ENCODE results near the gene PDS5B. TPM values are rescaled to one million over a fixed set of nuclear protein-coding genes. Genes with fewer than 3 reads are reported as not detected.

PDS5B gene
- total and polyA plus RNA-seq, 2 donors from 2014 or later, result 6.9 to 41.2 TPM

- DNase-seq, result peak in 2 of 5 donors; percentile 19 to 26
- Histone ChIP-seq H3K27me3 (ENCODE audit: control insufficient read depth, insufficient read depth, low read length) (no peaks in the 10 kb centered on the region), H3K27ac (ENCODE audit: low read depth in 2 of 2, low read length in 2 of 2) (peak overlapping the region in 1 of 2 donors; percentile 27), H3K4me1 (ENCODE audit: control insufficient read depth in 2 of 3, insufficient read depth in 2 of 3, low read depth in 1 of 3, low read length in 3 of 3) (peaks cover 0 to 11% (median 4%) of the 10 kb centered on the region in 3 donors), H3K9me3 (ENCODE audit: control insufficient read depth in 2 of 3, insufficient read depth in 1 of 3, low read length in 3 of 3) (no peaks in the 10 kb centered on the region), H3K36me3 (ENCODE audit: control insufficient read depth in 2 of 3, insufficient read depth in 3 of 3, low read length in 3 of 3) (no peaks in the 10 kb centered on the region), H3K4me3 (ENCODE audit: low read length in 3 of 3) (peak overlapping the region in 2 of 3 donors; percentile 18 to 96), H3K9ac (ENCODE audit: low read length in 3 of 3) (peak overlapping the region in 1 of 3 donors; percentile 68)
- FAIRE-seq, result no peak
- no peak for TF ChIP-seq CTCF (IDR thresholded peaks at IDR 0.05; ENCODE audit: borderline replicate concordance, extremely low read depth, insufficient read depth)
- intact Hi-C loops (cut with DNase I), result loop anchor here (10.0 kb wide), 1 partner anchor 46 kb away; no protein-coding TSS in a partner anchor
These were observed 2.5 kb downstream of the PDS5B start for GRCh38 chr13:32588736-32589135.

DNA sequence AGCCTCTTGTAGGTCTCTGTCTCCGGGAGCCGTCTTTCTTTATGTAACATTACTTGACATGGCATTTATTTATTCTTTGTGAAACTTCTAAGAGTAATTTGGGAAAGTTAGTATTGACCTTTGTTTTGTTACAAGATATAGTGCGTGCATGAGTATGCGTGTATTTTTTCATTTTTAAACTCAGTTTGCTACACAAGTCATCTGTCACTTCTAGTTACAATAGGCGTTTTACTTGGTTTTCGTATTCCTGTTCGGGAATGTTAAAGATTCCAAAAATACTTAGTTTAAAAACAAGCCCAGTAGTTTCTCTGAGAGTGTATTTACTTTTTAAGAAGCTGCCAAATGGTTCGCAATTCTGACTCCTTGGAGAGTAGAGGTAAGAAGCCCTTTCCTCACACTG lies 3.2 kb downstream of the PDS5B start:
- peak in 2 of 5 donors; percentile 20 to 26 for DNase-seq
- no peak overlapping the region for H3K27ac ChIP-seq (ENCODE audit: low read depth in 2 of 2, low read length in 2 of 2)
- H3K27me3 ChIP-seq (ENCODE audit: control insufficient read depth, insufficient read depth, low read length), result no peaks in the 10 kb centered on the region
- no peak for TF ChIP-seq CTCF (IDR thresholded peaks at IDR 0.05; ENCODE audit: borderline replicate concordance, extremely low read depth, insufficient read depth)
- no peak for FAIRE-seq
- no peaks in the 10 kb centered on the region for H3K9me3 ChIP-seq (ENCODE audit: control insufficient read depth in 2 of 3, insufficient read depth in 1 of 3, low read length in 3 of 3)
- intact Hi-C loops (cut with DNase I), result loop anchor here (10.0 kb wide), 1 partner anchor 45 kb away; no protein-coding TSS in a partner anchor
- peaks cover 0 to 11% (median 4%) of the 10 kb centered on the region in 3 donors for H3K4me1 ChIP-seq (ENCODE audit: control insufficient read depth in 2 of 3, insufficient read depth in 2 of 3, low read depth in 1 of 3, low read length in 3 of 3)
- H3K36me3 ChIP-seq (ENCODE audit: control insufficient read depth in 2 of 3, insufficient read depth in 3 of 3, low read length in 3 of 3), result no peaks in the 10 kb centered on the region
- H3K9ac ChIP-seq (ENCODE audit: low read length in 3 of 3), result peak overlapping the region in 1 of 3 donors; percentile 35
- H3K4me3 ChIP-seq (ENCODE audit: low read length in 3 of 3), result peak overlapping the region in 2 of 3 donors; percentile 19 to 23

GRCh38 chr13:32590266-32590665 lies 4.0 kb downstream of the PDS5B start:
- no peak overlapping the region for H3K27ac ChIP-seq (ENCODE audit: low read depth in 2 of 2, low read length in 2 of 2)
- FAIRE-seq, result no peak

More at GRCh38 chr13:32590266-32590665, 4.0 kb downstream of the PDS5B start:
- no peaks in the 10 kb centered on the region for H3K27me3 ChIP-seq (ENCODE audit: control insufficient read depth, insufficient read depth, low read length)
- no peak overlapping the region for H3K9ac ChIP-seq (ENCODE audit: low read length in 3 of 3)
- peaks cover 0 to 10% (median 4%) of the 10 kb centered on the region in 3 donors for H3K4me1 ChIP-seq (ENCODE audit: control insufficient read depth in 2 of 3, insufficient read depth in 2 of 3, low read depth in 1 of 3, low read length in 3 of 3)
- intact Hi-C loops (cut with DNase I), result no loop called here
- no peak for TF ChIP-seq CTCF (IDR thresholded peaks at IDR 0.05; ENCODE audit: borderline replicate concordance, extremely low read depth, insufficient read depth)
- H3K36me3 ChIP-seq (ENCODE audit: control insufficient read depth in 2 of 3, insufficient read depth in 3 of 3, low read length in 3 of 3), result no peaks in the 10 kb centered on the region
- no peaks in the 10 kb centered on the region for H3K9me3 ChIP-seq (ENCODE audit: control insufficient read depth in 2 of 3, insufficient read depth in 1 of 3, low read length in 3 of 3)
- no peak overlapping the region for H3K4me3 ChIP-seq (ENCODE audit: low read length in 3 of 3)
- peak in 2 of 5 donors; percentile 24 for DNase-seq
